Body of pancreas (tissue), 4 donors: ENCODE results near the gene CTNNAL1.

Experiments
- POLR2A ChIP-seq, 3 donors: fragments of 450-650 bp; IDR thresholded peaks; one replicate each; pipeline ENCODE4 v1.6.1; 2016; ENCODE audit warnings: antibody characterized with exemption in 3 of 3, mild to moderate bottlenecking in 2 of 3
- TF ChIP-seq, protein P1 (sequence below), 7 experiments: fragments of 450-650 bp in 4 of 7; fragments of 200-600 bp in 3 of 7; sonication (generic) in 3 of 7; IDR thresholded peaks; one replicate each; pipeline ENCODE4 v1.5.1; 2016 to 2019; ENCODE audit warnings: antibody characterized with exemption in 7 of 7

- TF ChIP-seq, protein P1, sequence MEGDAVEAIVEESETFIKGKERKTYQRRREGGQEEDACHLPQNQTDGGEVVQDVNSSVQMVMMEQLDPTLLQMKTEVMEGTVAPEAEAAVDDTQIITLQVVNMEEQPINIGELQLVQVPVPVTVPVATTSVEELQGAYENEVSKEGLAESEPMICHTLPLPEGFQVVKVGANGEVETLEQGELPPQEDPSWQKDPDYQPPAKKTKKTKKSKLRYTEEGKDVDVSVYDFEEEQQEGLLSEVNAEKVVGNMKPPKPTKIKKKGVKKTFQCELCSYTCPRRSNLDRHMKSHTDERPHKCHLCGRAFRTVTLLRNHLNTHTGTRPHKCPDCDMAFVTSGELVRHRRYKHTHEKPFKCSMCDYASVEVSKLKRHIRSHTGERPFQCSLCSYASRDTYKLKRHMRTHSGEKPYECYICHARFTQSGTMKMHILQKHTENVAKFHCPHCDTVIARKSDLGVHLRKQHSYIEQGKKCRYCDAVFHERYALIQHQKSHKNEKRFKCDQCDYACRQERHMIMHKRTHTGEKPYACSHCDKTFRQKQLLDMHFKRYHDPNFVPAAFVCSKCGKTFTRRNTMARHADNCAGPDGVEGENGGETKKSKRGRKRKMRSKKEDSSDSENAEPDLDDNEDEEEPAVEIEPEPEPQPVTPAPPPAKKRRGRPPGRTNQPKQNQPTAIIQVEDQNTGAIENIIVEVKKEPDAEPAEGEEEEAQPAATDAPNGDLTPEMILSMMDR (IDR thresholded peaks at IDR 0.05), result no peak
- no peak for TF ChIP-seq POLR2A (IDR thresholded peaks at IDR 0.05)
Measured at GRCh38 chr9:108994695-108995094, 18.6 kb downstream of the CTNNAL1 start.
